GM21619 (cell line): ENCODE measurements around the gene NDUFAF8.

Source experiments
- ATAC-seq: cut with Tn5 transposase; IDR thresholded peaks from one replicate; pipeline ENCODE4 v1.9.1; 2021; ENCODE audit not compliant: unreplicated experiment

The NDUFAF8 gene

GRCh38 chr17:81237591-81238489, 1.3 kb upstream of the NDUFAF8 start:
- no peak for ATAC-seq

- ATAC-seq = peak; percentile 2
Observed at GRCh38 chr17:81238490-81238814, 666 bp upstream of the NDUFAF8 start.

- no peak for ATAC-seq
Observed at GRCh38 chr17:81239714-81240555, 817 bp downstream of the NDUFAF8 start.

GRCh38 chr17:81240761-81241160, 1.6 kb downstream of the NDUFAF8 start:
- ATAC-seq = no peak

- ATAC-seq = no peak
Observed at GRCh38 chr17:81241203-81241602, 2.1 kb downstream of the NDUFAF8 start.

GRCh38 chr17:81241648-81242420, 2.7 kb downstream of the NDUFAF8 start:
- no peak for ATAC-seq

- no peak for ATAC-seq
Observed at GRCh38 chr17:81242421-81243332, 3.6 kb downstream of the NDUFAF8 start.

GRCh38 chr17:81243333-81243664, 4.2 kb downstream of the NDUFAF8 start:
- ATAC-seq = no peak

- no peak for ATAC-seq
Observed at GRCh38 chr17:81244358-81245023, 5.4 kb downstream of the NDUFAF8 start.

GRCh38 chr17:81245024-81245664, 6.0 kb downstream of the NDUFAF8 start:
- no peak for ATAC-seq

GRCh38 chr17:81245665-81246342, 6.7 kb downstream of the NDUFAF8 start:
- no peak for ATAC-seq

- ATAC-seq = no peak
Observed at GRCh38 chr17:81246343-81246670, 7.2 kb downstream of the NDUFAF8 start.

GRCh38 chr17:81246679-81247338, 7.7 kb downstream of the NDUFAF8 start:
- ATAC-seq = no peak

GRCh38 chr17:81247339-81247990, 8.3 kb downstream of the NDUFAF8 start:
- no peak for ATAC-seq

- ATAC-seq = no peak
Observed at GRCh38 chr17:81248649-81249048, 9.5 kb downstream of the NDUFAF8 start.

- no peak for ATAC-seq
Observed at GRCh38 chr17:81249223-81250040, 10.3 kb downstream of the NDUFAF8 start.
